Subcutaneous adipose tissue (tissue), 4 donors: ENCODE measurements around the gene VPS37D. TPM values are rescaled to one million over a fixed set of nuclear protein-coding genes. Genes with fewer than 3 reads are reported as not detected.

ENCODE experiments used
- CTCF ChIP-seq: fragments of 450-650 bp; IDR thresholded peaks from one replicate; pipeline ENCODE4 v1.5.1; 2016; ENCODE audit warnings: low read depth, mild to moderate bottlenecking, control low read depth, antibody characterized with exemption, moderate library complexity
- total RNA-seq, 4 donors: library from RNA; depleted of rRNA; stranded (reverse); fragments of >200 nt; gene quantifications; one replicate each; pipeline ENCODE4 v1.1.0, GENCODE V29; 2016

VPS37D gene
- total RNA-seq, 4 donors from 2014 or later, result 2.6 to 3.7 (median 3.3) TPM; not detected in 1

- no peak for TF ChIP-seq CTCF
Measured at GRCh38 chr7:73700581-73701134, 33.0 kb downstream of the VPS37D start.

- no peak for TF ChIP-seq CTCF
Measured at GRCh38 chr7:73701357-73701995, 33.8 kb downstream of the VPS37D start.

- TF ChIP-seq CTCF, result no peak
Measured at GRCh38 chr7:73702226-73702625, 34.6 kb downstream of the VPS37D start.

- no peak for TF ChIP-seq CTCF
Measured at GRCh38 chr7:73702665-73703064, 35.0 kb downstream of the VPS37D start.

- TF ChIP-seq CTCF, result no peak
Measured at GRCh38 chr7:73703225-73703624, 35.6 kb downstream of the VPS37D start.

- no peak for TF ChIP-seq CTCF
Measured at GRCh38 chr7:73703757-73704639, 36.4 kb downstream of the VPS37D start.
